OCI-LY7 (cell line): ENCODE data around the gene ASAP3. TPM values are rescaled to one million over a fixed set of nuclear protein-coding genes. Genes with fewer than 3 reads are reported as not detected.

Experiments used
- BruUV-seq: library from RNA; stranded (reverse); fragments of 400-500 nt; replicated peaks from 2 replicates; lab custom pipeline; 2021; lab: Mats Ljungman, UMichigan
- CTCF ChIA-PET: fragments of 300-600 bp; sonication (Branson Sonifier 250); formaldehyde crosslinking; loops from one replicate; lab custom pipeline; 2022; ENCODE audit warnings: antibody characterized with exemption; ENCODE audit not compliant: unreplicated experiment; lab: Charles Lee
- POLR2A ChIA-PET: fragments of 300-600 bp; sonication (Branson Sonifier 250); formaldehyde crosslinking; loops from one replicate; lab custom pipeline; 2022; ENCODE audit warnings: antibody characterized with exemption; lab: Charles Lee
- DNase-seq: peaks from one replicate; pipeline ENCODE4 v3.0.0-alpha.2; 2015; ENCODE audit warnings: low spot score
- H2AFZ ChIP-seq: fragments of 200-600 bp; sonication (generic), shearing (Covaris generic); 2 replicates; pipeline ENCODE4 v1.6.1; 2014; ENCODE audit warnings: mild to moderate bottlenecking, antibody characterized with exemption, low read length, moderate library complexity
- H3K27ac ChIP-seq: fragments of 200-600 bp; sonication (generic); 2 replicates; pipeline ENCODE4 v1.5.1; 2014; ENCODE audit warnings: mixed run types, low read depth, mild to moderate bottlenecking, moderate library complexity, low read length, inconsistent platforms; ENCODE audit not compliant: poor library complexity, severe bottlenecking
- H3K36me3 ChIP-seq: fragments of 200-600 bp; sonication (generic); 2 replicates; pipeline ENCODE4 v1.6.1; 2014; ENCODE audit warnings: mild to moderate bottlenecking, antibody characterized with exemption, low read length, moderate library complexity, mixed read lengths; ENCODE audit not compliant: insufficient read depth
- H3K4me1 ChIP-seq: fragments of 200-600 bp; sonication (generic); 2 replicates; pipeline ENCODE4 v1.5.1; 2014; ENCODE audit warnings: mild to moderate bottlenecking, low read length; ENCODE audit not compliant: insufficient read depth, poor library complexity, severe bottlenecking
- H3K4me2 ChIP-seq: fragments of 200-600 bp; sonication (generic); 2 replicates; pipeline ENCODE4 v1.6.1; 2014; ENCODE audit warnings: mild to moderate bottlenecking, low read length
- H3K4me3 ChIP-seq: fragments of 200-600 bp; sonication (generic); 2 replicates; pipeline ENCODE4 v1.5.1; 2014; ENCODE audit warnings: mild to moderate bottlenecking, low read depth, low read length; ENCODE audit not compliant: poor library complexity, severe bottlenecking
- H3K79me2 ChIP-seq: fragments of 200-600 bp; sonication (generic); 2 replicates; pipeline ENCODE4 v1.6.1; 2016; ENCODE audit warnings: low read depth, mild to moderate bottlenecking, low read length, moderate library complexity, mixed read lengths; ENCODE audit not compliant: insufficient read depth
- H3K9me2 ChIP-seq: fragments of 200-600 bp; sonication (generic); 2 replicates; pipeline ENCODE4 v1.6.1; 2016; ENCODE audit warnings: mild to moderate bottlenecking, low read length, mixed read lengths; ENCODE audit not compliant: insufficient read depth
- H3K9me3 ChIP-seq: fragments of 200-600 bp; sonication (generic); 2 replicates; pipeline ENCODE4 v1.6.1; 2014; ENCODE audit warnings: mild to moderate bottlenecking, mixed run types, low read length, mixed read lengths
- H4K20me1 ChIP-seq: fragments of 200-600 bp; sonication (generic); 2 replicates; pipeline ENCODE4 v1.6.1; 2014; ENCODE audit warnings: mild to moderate bottlenecking, antibody characterized with exemption, low read length, moderate library complexity, mixed read lengths; ENCODE audit not compliant: insufficient read depth
- EZH2phosphoT487 ChIP-seq: fragments of 200-600 bp; sonication (generic); IDR thresholded peaks from 2 replicates; pipeline ENCODE4 v1.6.1; 2018; ENCODE audit warnings: low read depth, borderline replicate concordance, mild to moderate bottlenecking, mixed run types, antibody characterized with exemption, low read length, moderate library complexity, mixed read lengths
- intact Hi-C: fragments of 100-400 bp; cut with micrococcal nuclease; formaldehyde crosslinking; loops from one replicate; pipeline ENCODE4 v1.10.0; 2022; ENCODE audit not compliant: unreplicated experiment
- total RNA-seq, 2 experiments: library from RNA; depleted of rRNA in 1 of 2; stranded (reverse); fragments of >200 nt in 1 of 2; shearing (Covaris generic) in 1 of 2; gene quantifications; 2 replicates each; pipeline ENCODE4 v1.2.3, GENCODE V29; 2014 to 2022
- TF ChIP-seq, protein P1 (sequence below): fragments of 200-600 bp; sonication (generic); conservative IDR thresholded peaks from 2 replicates; pipeline ENCODE4 v1.5.1; 2014; ENCODE audit warnings: mild to moderate bottlenecking, antibody characterized with exemption, low read length, moderate library complexity, mixed read lengths

Gene ASAP3
- total RNA-seq, 2 experiments from 2014 or later: 5.9 to 14.9 TPM

DNA sequence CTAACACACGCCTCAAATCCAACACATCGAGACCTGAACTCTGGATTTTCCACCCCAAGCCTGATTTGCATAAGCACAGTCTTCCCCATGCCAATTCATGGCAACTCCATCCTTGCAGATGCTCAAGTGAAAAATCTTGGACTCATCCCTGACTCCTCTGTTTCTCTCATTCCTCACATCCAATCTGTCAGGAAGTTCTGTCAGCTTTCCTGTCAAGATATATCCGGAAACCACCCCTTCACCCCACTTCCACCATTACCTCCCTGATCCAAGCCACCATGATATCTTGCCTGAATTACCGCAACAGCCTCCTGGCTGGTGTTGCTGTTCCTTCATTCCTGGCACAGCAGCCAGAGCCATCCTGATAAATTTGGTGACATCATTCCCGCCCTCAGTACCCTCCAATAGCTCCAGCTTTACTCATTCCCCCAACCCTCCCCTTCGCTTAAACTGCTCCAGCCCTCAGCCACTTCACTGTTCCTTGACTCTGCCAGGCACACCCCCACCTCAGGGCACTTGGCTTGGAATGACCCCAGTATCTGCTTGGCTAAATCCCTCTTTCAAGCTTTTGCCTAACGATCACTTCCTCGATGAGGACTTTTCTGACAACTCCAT is 76.9 kb downstream of the ASAP3 start:
- peaks cover 5% of the 10 kb centered on the region for H3K4me1 ChIP-seq
- BruUV-seq: no TSS peak
- POLR2A ChIA-PET: no interaction called here

DNA sequence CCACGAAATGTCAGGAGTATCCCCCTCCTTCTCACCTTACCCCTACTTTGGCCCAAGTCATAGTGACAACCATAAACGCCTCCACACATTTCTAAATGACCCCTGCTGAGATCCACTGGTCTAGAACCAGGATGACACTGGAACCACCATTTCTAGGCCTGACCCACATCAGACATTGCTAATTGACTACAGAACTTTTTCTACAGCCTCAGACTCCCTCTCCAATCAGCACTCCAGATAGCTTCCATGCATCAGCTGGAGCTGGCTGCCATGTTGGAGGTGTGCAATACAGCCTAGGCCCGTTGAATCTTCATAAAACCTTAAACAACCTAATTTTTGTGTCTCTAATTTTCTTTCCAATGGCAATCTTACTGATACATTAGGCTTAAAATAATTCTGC is 78.0 kb downstream of the ASAP3 start:
- Histone ChIP-seq H3K36me3 (no peaks in the 10 kb centered on the region), H3K9me3 (no peaks in the 10 kb centered on the region), H2AFZ (no peak overlapping the region), H3K9me2 (no peaks in the 10 kb centered on the region), H3K4me2 (no peak overlapping the region), H3K27ac (no peak overlapping the region), H4K20me1 (no peaks in the 10 kb centered on the region), H3K4me1 (peaks cover 5% of the 10 kb centered on the region), H3K79me2 (no peaks in the 10 kb centered on the region), H3K4me3 (no peak overlapping the region)
- no peak for DNase-seq
- CTCF ChIA-PET: no interaction called here
- BruUV-seq: no TSS peak
- POLR2A ChIA-PET: interaction anchor here (0.5 kb wide), 1 partner anchor 287 kb away, joined by 5 read pairs; no protein-coding TSS in a partner anchor
- intact Hi-C loops: loop anchor here (2.0 to 10.0 kb wide), 2 partner anchors 37 to 71 kb away; partner anchors contain the start of gene ZNF436
- TF ChIP-seq, protein P1, sequence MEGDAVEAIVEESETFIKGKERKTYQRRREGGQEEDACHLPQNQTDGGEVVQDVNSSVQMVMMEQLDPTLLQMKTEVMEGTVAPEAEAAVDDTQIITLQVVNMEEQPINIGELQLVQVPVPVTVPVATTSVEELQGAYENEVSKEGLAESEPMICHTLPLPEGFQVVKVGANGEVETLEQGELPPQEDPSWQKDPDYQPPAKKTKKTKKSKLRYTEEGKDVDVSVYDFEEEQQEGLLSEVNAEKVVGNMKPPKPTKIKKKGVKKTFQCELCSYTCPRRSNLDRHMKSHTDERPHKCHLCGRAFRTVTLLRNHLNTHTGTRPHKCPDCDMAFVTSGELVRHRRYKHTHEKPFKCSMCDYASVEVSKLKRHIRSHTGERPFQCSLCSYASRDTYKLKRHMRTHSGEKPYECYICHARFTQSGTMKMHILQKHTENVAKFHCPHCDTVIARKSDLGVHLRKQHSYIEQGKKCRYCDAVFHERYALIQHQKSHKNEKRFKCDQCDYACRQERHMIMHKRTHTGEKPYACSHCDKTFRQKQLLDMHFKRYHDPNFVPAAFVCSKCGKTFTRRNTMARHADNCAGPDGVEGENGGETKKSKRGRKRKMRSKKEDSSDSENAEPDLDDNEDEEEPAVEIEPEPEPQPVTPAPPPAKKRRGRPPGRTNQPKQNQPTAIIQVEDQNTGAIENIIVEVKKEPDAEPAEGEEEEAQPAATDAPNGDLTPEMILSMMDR: no peak
- no peak for TF ChIP-seq EZH2phosphoT487

More for the DNA sequence above, 76.9 kb downstream of the ASAP3 start:
- Histone ChIP-seq H3K4me2 (no peak overlapping the region), H3K4me3 (no peak overlapping the region), H3K9me3 (no peaks in the 10 kb centered on the region), H2AFZ (no peak overlapping the region), H3K79me2 (no peaks in the 10 kb centered on the region), H4K20me1 (no peaks in the 10 kb centered on the region), H3K36me3 (no peaks in the 10 kb centered on the region), H3K9me2 (no peaks in the 10 kb centered on the region), H3K27ac (no peak overlapping the region)
- TF ChIP-seq, protein P1: no peak
- TF ChIP-seq EZH2phosphoT487: no peak
- no peak for DNase-seq
- CTCF ChIA-PET: no interaction called here
- intact Hi-C loops: loop anchor here (10.0 kb wide), 1 partner anchor 72 kb away; no protein-coding TSS in a partner anchor
